GM18498 (cell line): Measurements from ENCODE around the gene TUBB.
"Not testable (repeated sequence)": the region's sequence is repeated elsewhere in the genome, so short reads cannot be mapped to it uniquely, and the experiment has no call there.

Source experiments
- ATAC-seq: cut with Tn5 transposase; IDR thresholded peaks from one replicate; pipeline ENCODE4 v1.9.1; 2021; ENCODE audit warnings: mild to moderate bottlenecking, moderate library complexity; ENCODE audit not compliant: unreplicated experiment

TUBB gene

DNA sequence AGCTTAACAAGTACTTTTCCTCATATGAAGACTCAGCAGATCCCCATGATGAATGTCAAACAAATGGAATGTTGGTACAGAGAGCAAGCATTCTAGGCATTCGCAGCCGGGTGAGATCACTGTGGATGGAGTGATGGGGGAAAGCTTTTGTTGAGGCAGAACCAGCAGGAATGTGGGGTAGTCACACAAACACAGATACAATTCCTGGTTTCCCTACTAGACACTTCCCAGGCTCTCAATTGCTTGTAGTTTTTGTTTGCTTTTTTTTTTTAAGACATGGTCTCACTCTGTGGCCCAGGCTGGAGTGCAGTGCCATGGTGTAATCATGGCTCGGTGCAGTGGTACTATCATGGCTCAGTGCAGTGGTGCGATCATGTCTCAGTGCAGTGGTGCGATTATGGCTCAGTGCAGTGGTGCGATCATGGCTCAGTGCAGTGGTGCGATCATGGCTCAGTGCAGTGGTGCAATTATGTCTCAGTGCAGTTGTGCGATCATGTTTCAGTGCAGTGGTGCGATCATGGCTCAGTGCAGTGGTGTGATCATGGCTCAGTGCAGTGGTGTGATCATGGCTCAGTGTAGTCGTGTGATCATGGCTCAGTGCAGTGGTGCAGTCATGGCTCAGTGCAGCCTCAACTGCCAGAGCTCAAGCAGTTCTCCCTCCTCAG, 39.6 kb downstream of the TUBB start:
- ATAC-seq, result no peak

DNA sequence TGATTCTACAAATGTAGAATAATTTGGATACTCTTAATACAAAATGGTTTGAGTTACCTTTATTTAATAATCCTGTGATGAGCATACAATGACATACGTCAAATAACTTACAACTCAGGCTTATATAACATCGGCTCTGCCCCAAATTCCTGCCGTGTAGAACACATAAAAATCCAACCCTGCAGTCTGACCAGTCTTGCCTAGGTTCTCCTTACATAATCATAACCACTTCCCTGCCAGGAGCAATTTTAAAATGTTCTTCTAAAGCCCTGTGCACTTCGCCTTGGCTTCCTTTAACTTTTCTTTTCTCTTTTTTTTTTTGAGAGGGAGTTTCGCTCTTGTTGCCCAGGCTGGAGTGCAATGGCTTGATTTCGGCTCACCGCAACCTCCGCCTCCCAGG, 40.4 kb downstream of the TUBB start:
- no peak for ATAC-seq

DNA sequence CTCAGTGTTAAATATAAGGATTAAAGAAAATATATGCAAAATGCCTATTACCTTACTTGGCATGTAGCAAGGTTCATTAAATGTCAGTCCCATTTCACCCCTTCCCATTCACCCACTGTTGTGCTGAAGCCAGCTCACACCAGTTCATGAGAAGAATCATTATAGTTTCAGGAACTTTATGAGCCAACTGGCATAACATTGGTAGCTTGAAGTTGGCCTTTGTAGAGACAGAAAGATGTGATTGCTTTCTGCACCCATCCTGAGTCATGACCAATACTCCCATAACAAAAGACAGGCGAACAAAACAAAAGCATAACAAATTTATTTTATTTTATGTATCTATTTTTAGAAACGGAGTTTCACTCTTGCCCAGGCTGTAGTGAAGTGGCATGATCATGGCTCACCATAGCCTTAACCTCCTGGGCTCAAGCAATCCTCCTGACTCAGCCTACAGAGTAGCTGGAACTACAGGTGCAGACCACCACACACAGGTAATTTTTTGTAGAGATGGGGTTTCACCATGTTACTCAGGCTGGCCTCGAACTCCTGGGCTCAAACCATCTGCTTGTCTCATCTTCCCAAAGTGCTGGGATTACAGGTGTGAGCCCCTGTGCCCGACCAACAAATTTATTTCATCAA, 41.8 kb downstream of the TUBB start:
- ATAC-seq, result no peak

DNA sequence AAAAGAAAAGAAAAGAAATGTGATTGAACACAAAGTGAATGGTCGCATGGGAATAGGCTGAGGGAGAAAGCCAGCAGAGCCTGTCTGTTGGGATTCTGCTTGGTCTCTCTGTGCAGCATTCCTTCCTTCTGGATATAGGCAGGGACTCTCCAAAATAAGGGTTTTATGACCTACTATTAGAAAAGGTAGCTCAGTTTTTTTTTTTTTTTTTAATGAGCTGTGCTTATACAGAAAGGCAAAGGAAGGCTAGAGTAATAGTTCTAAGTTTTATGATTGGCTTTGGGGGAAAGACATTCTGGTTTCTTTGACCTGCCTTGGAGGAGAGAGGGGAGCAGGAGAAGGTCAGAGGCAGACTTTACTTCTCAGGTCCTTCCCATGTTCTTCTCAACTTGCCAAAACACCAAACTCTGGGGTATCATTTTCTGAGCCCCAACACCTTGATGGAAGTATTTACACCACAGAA, 43.0 kb downstream of the TUBB start:
- no peak for ATAC-seq

DNA sequence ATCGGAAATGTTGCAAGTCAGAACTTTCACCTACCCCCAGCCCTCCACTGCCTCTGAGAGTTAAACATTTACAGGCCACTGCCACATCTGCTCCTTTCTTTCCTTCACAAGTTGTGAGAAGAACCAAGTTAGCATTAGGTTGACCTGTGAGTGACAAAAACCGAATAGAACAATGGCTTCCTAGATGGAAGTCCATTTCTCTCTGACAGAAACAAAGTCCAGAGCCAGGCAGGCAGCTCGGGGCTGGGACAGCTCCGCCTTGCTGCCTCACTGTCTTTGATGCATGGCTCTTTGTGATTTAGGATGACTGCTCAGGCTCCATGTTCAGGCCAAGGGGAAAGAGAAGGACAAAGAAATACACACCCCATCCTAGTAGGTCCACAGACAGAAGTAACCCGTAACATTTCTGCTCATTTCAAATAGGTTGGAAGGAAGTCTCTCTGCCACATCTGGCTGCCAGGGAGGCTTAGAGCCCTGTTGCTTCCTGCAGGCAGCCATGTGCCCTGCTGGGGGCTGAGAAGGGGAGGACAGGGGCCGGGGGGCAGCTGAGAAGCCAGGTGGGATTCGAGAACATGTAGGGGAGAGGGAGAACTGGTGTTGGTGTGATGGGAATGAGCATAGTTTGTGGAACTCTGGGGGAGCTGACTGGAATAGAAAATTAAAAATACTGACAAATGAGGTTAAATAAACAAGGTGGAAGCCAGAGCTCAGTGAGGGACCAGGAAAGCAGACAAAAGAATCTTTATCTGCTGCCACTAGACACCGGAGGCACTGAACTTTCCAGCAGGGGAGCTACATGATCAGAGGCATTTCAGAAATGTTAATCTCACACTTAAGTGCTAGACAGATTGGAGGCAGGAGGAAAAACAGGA, 43.7 kb downstream of the TUBB start:
- ATAC-seq, result no peak

DNA sequence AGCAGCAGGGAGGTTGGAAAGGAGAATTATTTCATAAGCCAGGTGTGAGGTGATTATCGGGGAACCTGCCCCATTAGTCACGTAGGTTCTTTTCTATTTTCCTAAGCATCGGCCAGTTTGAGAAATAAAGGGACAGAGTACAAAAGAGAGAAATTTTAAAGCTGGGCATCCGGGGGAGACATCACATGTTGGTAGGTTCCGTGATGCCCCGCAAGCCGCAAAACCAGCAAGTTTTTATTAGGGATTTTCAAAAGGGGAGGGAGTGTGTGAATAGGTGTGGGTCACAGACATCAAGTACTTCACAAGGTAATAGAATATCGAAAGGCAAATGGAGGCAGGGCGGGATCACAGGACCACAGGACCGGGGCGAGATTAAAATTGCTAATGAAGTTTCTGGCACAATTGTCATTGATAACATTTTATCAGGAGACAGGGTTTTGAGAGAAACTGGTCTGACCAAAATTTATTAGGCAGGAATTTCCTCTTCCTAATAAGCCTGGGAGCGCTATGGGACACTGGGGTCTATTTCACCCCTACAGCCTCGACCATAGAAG, 44.4 kb downstream of the TUBB start:
- ATAC-seq, result not testable (repeated sequence)

DNA sequence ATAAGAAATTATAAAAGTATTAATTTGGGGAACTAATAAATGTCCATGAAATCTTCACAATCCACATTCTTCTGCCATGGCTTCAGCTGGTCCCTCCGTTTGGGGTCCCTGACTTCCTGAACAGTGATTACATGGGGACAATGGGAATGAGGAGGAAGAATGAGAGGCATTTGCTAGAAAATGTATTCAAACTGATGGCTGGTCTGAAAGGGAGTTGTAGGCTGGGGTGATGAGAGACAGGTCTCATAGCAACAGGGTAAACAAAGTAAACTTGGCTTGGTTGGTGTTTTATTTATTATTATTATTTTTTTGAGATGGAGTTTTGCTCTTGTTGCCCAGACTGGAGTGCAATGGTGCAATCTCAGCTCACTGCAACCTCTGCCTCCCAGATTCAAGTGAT, 45.3 kb downstream of the TUBB start:
- ATAC-seq, result not testable (repeated sequence)

DNA sequence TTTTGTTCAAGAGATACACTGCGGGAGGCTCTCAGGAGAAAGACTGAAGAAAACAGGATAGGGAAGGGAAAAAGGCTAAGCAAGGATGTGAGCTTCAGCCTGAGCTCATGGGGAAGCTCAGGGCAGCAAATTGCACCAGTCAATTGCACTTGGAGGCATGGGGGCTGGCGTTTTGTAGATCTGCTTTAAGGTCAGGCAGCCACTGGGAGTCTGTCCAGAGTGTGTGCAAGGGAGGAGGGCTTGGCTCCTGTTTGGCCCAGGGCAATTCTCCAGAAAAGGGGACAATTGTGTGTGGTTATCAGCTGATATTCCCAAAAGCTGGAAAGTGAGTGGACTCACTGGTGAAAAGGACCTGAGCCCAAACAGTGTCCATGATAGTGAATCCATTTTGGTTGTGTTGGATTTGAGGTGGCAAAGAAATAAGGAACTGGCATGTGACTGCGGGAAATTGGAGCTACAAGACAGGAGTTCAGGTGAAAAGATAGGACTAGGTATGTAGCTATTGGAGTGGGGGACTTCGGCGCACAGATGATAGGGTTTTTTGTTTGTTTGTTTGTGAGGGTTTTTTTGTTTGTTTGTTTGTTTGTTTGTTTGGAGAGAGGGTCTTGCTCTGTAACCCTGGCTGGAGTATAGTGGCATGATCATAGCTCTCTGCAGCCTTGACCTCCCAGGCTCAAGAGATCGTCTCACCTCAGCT, 46.5 kb downstream of the TUBB start:
- ATAC-seq, result no peak

DNA sequence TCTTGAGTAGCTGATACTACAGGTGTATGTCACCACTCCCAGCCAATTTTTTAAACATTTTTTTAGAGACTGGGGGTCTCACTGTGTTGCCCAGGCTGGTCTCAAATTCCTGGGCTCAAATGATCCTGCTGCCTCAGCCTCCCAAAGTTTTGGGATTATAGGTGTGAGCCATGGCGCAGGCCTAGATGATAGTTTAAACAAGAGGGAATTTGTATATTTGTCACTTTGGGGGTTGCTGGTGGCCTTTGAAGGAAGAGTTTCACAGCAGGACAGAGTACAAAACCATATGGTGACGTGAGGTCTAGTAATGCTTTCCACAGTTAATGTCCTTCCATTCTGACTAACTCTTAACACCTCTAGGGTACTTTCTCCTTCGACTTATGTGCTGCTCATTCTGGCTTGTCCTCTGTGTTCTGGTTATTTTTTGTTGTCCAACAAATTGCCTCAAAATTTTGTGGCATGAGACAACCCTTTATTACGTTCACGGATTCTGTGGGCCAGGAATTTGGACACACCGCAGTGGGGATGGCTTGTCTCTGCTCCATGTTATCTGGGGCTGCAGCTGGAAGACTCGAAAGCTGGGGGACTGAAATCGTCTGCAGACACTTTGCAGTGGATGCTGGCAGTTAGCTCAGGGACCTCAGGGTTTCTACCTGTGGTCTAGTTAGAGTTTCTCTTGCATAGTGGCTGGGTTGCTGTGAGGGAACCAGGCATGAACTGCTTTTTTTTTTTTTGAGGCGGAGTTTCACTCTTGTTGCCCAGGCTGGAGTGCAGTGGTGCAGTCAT, 47.2 kb downstream of the TUBB start:
- ATAC-seq, result peak; percentile 73

DNA sequence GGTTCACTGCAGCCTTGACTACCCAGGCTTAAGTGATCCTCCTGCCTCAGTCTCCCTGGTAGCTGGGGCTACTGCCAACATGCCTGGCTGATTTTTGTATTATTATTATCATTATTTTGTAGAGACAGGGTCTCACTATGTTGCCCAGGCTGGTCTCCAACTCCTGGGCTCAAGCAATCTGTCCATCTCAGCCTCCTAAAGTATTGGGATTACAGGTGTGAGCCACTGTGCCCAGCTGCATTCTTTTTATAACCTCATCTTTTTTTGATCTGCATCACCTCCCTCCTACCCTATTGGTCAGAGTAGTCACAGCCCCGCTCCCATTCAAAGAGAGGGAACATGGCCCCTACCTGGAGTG, 47.8 kb downstream of the TUBB start:
- no peak for ATAC-seq

DNA sequence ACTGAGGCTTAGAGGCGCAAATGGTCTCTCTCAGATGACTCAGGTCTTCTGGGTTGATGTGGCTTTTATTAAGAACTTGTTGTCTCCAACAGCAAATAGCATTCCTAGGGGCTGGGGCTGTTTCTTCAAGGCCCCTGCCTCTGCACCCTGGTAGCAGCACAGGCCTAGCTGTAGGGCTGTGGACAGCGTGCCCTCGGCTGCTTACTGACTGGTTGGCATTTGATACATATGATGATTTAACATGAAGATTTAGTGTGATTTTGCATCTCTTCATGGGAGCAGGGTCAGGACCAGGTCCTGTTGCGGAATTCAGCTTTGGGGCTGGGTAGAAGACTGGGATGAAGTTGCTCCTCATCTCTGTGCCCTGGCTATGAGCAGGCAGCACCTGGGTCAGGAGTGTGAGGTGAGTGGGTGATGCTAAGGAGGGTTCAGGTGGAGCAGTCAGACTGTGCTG, 48.5 kb downstream of the TUBB start:
- ATAC-seq, result no peak

DNA sequence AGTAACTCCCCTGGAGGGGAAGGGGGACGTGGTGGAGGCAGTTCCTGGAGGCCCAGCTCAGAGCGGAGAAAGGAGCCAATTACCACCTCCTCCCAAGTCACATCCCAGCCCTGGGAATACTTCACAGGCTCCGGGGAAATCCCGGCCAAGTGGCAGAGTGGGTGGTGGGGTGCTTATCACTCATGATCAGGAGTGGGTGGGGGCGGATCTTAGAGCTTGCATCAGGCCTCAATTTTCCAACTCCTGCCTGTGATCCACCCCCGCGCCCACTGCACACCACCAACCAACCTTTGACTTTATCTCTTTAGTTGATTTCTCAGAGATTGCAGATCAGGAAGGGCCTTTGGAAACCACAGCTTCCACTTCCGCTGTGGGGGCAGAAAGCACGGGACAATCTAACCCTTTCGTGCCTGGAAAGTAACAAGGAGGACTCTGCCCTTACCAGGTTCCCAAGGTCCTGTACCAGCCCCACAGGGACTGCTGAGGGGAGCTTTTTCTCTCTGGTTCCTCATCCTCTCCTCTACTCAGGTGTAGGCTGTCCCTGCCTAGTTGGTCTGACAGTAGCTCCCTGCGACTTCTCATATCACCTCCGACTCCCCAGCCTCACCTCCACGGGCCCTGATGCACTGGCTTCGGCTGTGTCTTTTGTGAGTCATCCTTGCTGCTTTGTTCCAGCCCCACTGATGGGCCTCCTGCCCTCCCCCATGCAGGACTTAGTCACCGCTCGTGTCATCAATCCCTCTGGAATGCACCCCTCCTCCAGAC, 49.1 kb downstream of the TUBB start:
- no peak for ATAC-seq

DNA sequence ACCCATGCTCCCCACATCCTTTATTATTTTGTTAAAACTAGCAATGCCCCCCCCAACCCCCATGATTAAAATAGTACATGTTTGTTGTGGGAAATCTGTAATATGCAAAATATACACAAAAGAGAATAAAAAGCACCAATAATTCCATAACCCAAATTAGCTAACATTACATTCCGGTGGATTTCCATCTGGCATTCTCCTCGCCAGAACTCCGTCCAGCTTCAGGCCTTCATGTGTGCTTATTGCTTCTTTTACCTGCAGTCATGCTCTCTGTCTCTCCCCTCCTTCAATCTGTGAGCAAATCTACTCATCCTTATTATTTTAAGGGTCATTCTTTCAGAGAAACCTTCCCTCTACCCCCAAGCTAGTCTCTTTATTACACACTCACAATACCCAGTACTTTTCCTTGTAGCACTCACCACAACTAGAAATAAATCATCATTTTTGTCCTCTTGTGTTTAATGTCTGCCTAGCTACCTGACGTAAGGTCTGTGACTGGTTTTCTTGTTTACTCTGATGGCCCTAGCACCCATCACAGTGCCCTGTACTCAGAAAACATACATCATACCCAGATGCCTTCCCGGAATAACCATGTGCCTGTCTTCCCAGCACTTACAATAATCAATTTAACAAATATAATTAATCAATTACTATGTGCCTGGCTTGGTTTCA, 49.8 kb downstream of the TUBB start:
- no peak for ATAC-seq

DNA sequence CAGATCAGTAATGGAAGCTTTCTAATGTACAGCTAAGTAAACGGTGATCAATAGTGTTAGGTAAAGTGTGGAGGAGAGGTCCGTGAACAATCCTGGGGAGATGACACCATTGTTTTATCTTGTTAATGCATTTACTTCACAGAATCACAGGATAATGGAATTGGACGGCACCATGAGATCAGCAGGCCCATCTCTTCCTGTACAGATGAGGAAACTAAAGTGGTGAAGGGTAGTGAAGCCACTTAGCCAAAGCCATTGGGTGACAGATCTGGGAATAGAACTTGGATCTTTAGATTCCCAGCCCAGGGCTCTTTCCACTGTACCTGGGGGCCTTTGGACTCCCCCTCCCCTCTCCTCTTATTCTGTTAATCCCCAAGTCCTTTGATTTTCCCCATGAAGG, 50.4 kb downstream of the TUBB start:
- no peak for ATAC-seq

DNA sequence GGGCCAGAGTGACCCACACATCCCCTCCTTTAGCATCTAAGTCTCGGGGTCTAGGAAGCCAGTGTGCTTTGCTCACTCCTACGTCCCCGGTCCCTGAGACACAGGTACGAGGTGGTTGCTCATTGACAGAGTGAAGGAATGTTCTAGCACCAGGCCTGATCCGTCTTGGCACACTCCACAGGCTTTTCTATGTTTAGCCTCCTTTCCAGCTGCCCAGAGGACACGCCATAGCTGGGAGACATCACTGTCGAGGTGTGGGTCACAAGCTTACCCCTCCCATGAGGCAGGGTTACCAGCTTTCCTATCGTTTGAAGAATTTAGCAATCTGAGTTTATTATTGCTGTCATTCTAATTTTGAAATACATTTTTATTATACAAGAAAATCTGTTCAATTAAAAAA, 54.5 kb downstream of the TUBB start:
- no peak for ATAC-seq
